ENCODE measurements around the gene DEPDC1B. TPM values are rescaled to one million over a fixed set of nuclear protein-coding genes. Genes with fewer than 3 reads are reported as not detected.
"Not testable (repeated sequence)": the region's sequence is repeated elsewhere in the genome, so short reads cannot be mapped to it uniquely, and the experiment has no call there.

The DEPDC1B gene
- total RNA-seq, 2 donors from 2014 or later: 0.32 to 1.8 TPM

- H3K4me1 ChIP-seq (replicated peaks): no peaks in the 10 kb centered on the region
- H3K27ac ChIP-seq: no peak overlapping the region
- no peak for DNase-seq (ENCODE audit: low spot score)
- H3K36me3 ChIP-seq: no peaks in the 10 kb centered on the region
- no peak overlapping the region for H3K4me3 ChIP-seq
- no peaks in the 10 kb centered on the region for H3K9me3 ChIP-seq
- intact Hi-C loops (cut with DNase I): no loop called here
- WGBS: 100% methylated on average over 2 of the region's 2 CpGs
- no peaks in the 10 kb centered on the region for H3K27me3 ChIP-seq (replicated peaks; ENCODE audit: insufficient read depth)
- no peak for TF ChIP-seq CTCF (IDR thresholded peaks at IDR 0.05)
- no peak for TF ChIP-seq POLR2A (IDR thresholded peaks at IDR 0.05)
- TF ChIP-seq POLR2AphosphoS5 (IDR thresholded peaks at IDR 0.05): no peak
Measured at GRCh38 chr5:60568646-60569045, 131.3 kb downstream of the DEPDC1B start.

GRCh38 chr5:60563696-60564324, 136.2 kb downstream of the DEPDC1B start:
- no peak for TF ChIP-seq POLR2A (IDR thresholded peaks at IDR 0.05)
- no peak for TF ChIP-seq POLR2AphosphoS5 (IDR thresholded peaks at IDR 0.05)
- no peak for TF ChIP-seq CTCF (IDR thresholded peaks at IDR 0.05)
- Histone ChIP-seq H3K27ac (no peak overlapping the region), H3K4me1 (replicated peaks) (no peaks in the 10 kb centered on the region), H3K36me3 (no peaks in the 10 kb centered on the region), H3K9me3 (no peaks in the 10 kb centered on the region), H3K27me3 (replicated peaks; ENCODE audit: insufficient read depth) (no peaks in the 10 kb centered on the region), H3K4me3 (no peak overlapping the region)
- DNase-seq (ENCODE audit: low spot score): no peak
- intact Hi-C loops (cut with DNase I): no loop called here
- 96% methylated on average over 13 of the region's 13 CpGs for WGBS

- H3K4me1 ChIP-seq (replicated peaks); H3K27me3 ChIP-seq (replicated peaks; ENCODE audit: insufficient read depth); DNase-seq (ENCODE audit: low spot score); H3K27ac ChIP-seq; H3K9me3 ChIP-seq; H3K36me3 ChIP-seq; intact Hi-C loops (cut with DNase I); H3K4me3 ChIP-seq: not testable (repeated sequence)
- 98% methylated on average over 2 of the region's 2 CpGs for WGBS
Measured at GRCh38 chr5:60553291-60553690, 146.7 kb downstream of the DEPDC1B start.

- 76% methylated on average over 3 of the region's 3 CpGs for WGBS
Measured at GRCh38 chr5:60551829-60552228, 148.1 kb downstream of the DEPDC1B start.

GRCh38 chr5:60551250-60551649, 148.7 kb downstream of the DEPDC1B start:
- intact Hi-C loops (cut with DNase I): no loop called here
- no peak overlapping the region for H3K4me3 ChIP-seq
- TF ChIP-seq CTCF (IDR thresholded peaks at IDR 0.05): no peak
- no peak for TF ChIP-seq POLR2AphosphoS5 (IDR thresholded peaks at IDR 0.05)
- TF ChIP-seq POLR2A (IDR thresholded peaks at IDR 0.05): no peak
- H3K9me3 ChIP-seq: no peaks in the 10 kb centered on the region
- H3K4me1 ChIP-seq (replicated peaks): no peaks in the 10 kb centered on the region
- 89% methylated on average over 1 of the region's 1 CpG for WGBS
- DNase-seq (ENCODE audit: low spot score): no peak
- H3K36me3 ChIP-seq: no peaks in the 10 kb centered on the region
- H3K27me3 ChIP-seq (replicated peaks; ENCODE audit: insufficient read depth): no peaks in the 10 kb centered on the region
- H3K27ac ChIP-seq: no peak overlapping the region

More at GRCh38 chr5:60551829-60552228, 148.1 kb downstream of the DEPDC1B start:
- no peaks in the 10 kb centered on the region for H3K4me1 ChIP-seq (replicated peaks)
- TF ChIP-seq CTCF (IDR thresholded peaks at IDR 0.05) (no peak), POLR2AphosphoS5 (IDR thresholded peaks at IDR 0.05) (no peak), POLR2A (IDR thresholded peaks at IDR 0.05) (no peak)
- H3K27me3 ChIP-seq (replicated peaks; ENCODE audit: insufficient read depth): no peaks in the 10 kb centered on the region
- H3K9me3 ChIP-seq: no peaks in the 10 kb centered on the region
- no peaks in the 10 kb centered on the region for H3K36me3 ChIP-seq
- no peak overlapping the region for H3K27ac ChIP-seq
- no peak overlapping the region for H3K4me3 ChIP-seq
- intact Hi-C loops (cut with DNase I): no loop called here
- DNase-seq (ENCODE audit: low spot score): no peak
